Kidney (tissue), 2 donors: ENCODE results near the gene TRAK1. TPM values are rescaled to one million over a fixed set of nuclear protein-coding genes. Genes with fewer than 3 reads are reported as not detected.

Experiments used
- polyA plus RNA-seq: library from polyadenylated mRNA; stranded (reverse); fragments of 350-450 nt; fragmentation: Illumina TruSeq; extraction: RNeasy Lipid Tissue Mini Kit (QIAGEN cat#74804); gene quantifications from one replicate; pipeline ENCODE4 v1.2.3, GENCODE V29; 2014; ENCODE audit warnings: low read depth, low replicate concordance; ENCODE audit not compliant: insufficient read depth
- total RNA-seq: library from RNA; stranded (reverse); fragmentation: NEBNext Ultra II Directional; extraction: Animal tissue kit (Norgen Biotek cat#: 25700); gene quantifications from one replicate; pipeline ENCODE4 v1.2.1, GENCODE V29; 2021
- donor health status: DM: yes; HTN: yes; CAD: no.

TRAK1 gene
- total and polyA plus RNA-seq, 2 donors from 2014 or later = 16.2 to 41.0 TPM

Other genes starting within 250 kb of the TRAK1 start
- gene ULK4, start 129.3 kb upstream of the TRAK1 start, total RNA-seq = 20.5 TPM
- gene ULK4, start 129.3 kb upstream of the TRAK1 start, polyA plus RNA-seq = 4.6 TPM
- gene CCK, start 174.8 kb downstream of the TRAK1 start, total RNA-seq = not detected
- not detected for gene CCK, start 174.8 kb downstream of the TRAK1 start, polyA plus RNA-seq